Mammary epithelial cell (primary cell): ENCODE data around the gene COL20A1.

Experiments
- CTCF ChIP-seq, 2 donors: IDR thresholded peaks in 1 of 2; conservative IDR thresholded peaks in 1 of 2; 2 replicates each; pipeline ENCODE4 v1.5.1; 2011 to 2012; ENCODE audit warnings: inconsistent platforms in 2 of 2, low read length in 2 of 2, mild to moderate bottlenecking in 2 of 2, control low read depth in 1 of 2, low read depth in 1 of 2; ENCODE audit not compliant: insufficient read depth in 1 of 2; ENCODE audit errors: extremely low read depth in 1 of 2
- EZH2 ChIP-seq: IDR thresholded peaks from 2 replicates; pipeline ENCODE4 v1.6.1; 2012; ENCODE audit warnings: low read length, inconsistent platforms, borderline replicate concordance

GRCh38 chr20:63268671-63269439 is 24.1 kb upstream of the COL20A1 start:
- no peak for TF ChIP-seq CTCF (conservative IDR thresholded peaks at IDR 0.05 in 1 of 2, IDR thresholded peaks at IDR 0.05 in 1 of 2; ENCODE audit: extremely low read depth in 1 of 2, insufficient read depth in 1 of 2, low read depth in 1 of 2, low read length in 2 of 2)
- TF ChIP-seq EZH2 = no peak
